CD14-positive monocyte (primary cell): ENCODE data around the gene RASSF5. TPM values are rescaled to one million over a fixed set of nuclear protein-coding genes. Genes with fewer than 3 reads are reported as not detected.

Source experiments
- DNase-seq, 3 donors: peaks; one replicate each; pipeline ENCODE4 v3.0.0-alpha.2; 2011 to 2022
- H2AFZ ChIP-seq: 2 replicates; pipeline ENCODE4 v1.6.0; 2012; ENCODE audit warnings: mild to moderate bottlenecking, low read depth, low read length, inconsistent platforms; ENCODE audit not compliant: insufficient read depth, poor library complexity, severe bottlenecking
- H3K27ac ChIP-seq, 2 donors: 1 replicate in 1 of 2; 2 replicates in 1 of 2; pipeline ENCODE4 v1.5.1; 2012 to 2013; ENCODE audit warnings: low read length in 2 of 2, control low read depth in 1 of 2, inconsistent platforms in 1 of 2, low read depth in 1 of 2, mild to moderate bottlenecking in 1 of 2
- H3K27me3 ChIP-seq, 2 donors: one replicate each; pipeline versions ENCODE4 v1.6.0 to v1.6.1; 2011 to 2013; ENCODE audit warnings: low read length in 2 of 2; ENCODE audit not compliant: control insufficient read depth in 2 of 2, insufficient read depth in 2 of 2
- H3K36me3 ChIP-seq, 2 donors: replicated peaks in 1 of 2; 1 replicate in 1 of 2; 2 replicates in 1 of 2; pipeline versions ENCODE4 v1.5.1 to v1.6.1; 2012 to 2013; ENCODE audit warnings: low read length in 2 of 2, control low read depth in 1 of 2, inconsistent platforms in 1 of 2, mild to moderate bottlenecking in 1 of 2; ENCODE audit not compliant: insufficient read depth in 2 of 2, control insufficient read depth in 1 of 2
- H3K4me1 ChIP-seq, 2 donors: 1 replicate in 1 of 2; 2 replicates in 1 of 2; pipeline versions ENCODE4 v1.5.1 to v1.6.1; 2012 to 2013; ENCODE audit warnings: low read length in 2 of 2, control low read depth in 1 of 2, inconsistent platforms in 1 of 2, mild to moderate bottlenecking in 1 of 2, moderate library complexity in 1 of 2; ENCODE audit not compliant: insufficient read depth in 2 of 2, control insufficient read depth in 1 of 2
- H3K4me2 ChIP-seq: replicated peaks from 2 replicates; pipeline ENCODE3; 2012; ENCODE audit warnings: low read length, moderate library complexity, mild to moderate bottlenecking; ENCODE audit not compliant: poor library complexity, severe bottlenecking; ENCODE audit errors: extremely low read depth
- H3K4me3 ChIP-seq, 3 experiments: fragments of 200-600 bp in 1 of 3; sonication (generic) in 1 of 3; replicated peaks in 1 of 3; 1 replicate in 2 of 3; 2 replicates in 1 of 3; pipeline ENCODE4 v1.5.1; 2011 to 2013; ENCODE audit warnings: low read length in 3 of 3, mild to moderate bottlenecking in 3 of 3, control low read depth in 2 of 3, low read depth in 2 of 3, inconsistent platforms in 1 of 3, moderate library complexity in 1 of 3
- H3K79me2 ChIP-seq: 2 replicates; pipeline ENCODE4 v1.6.0; 2012; ENCODE audit warnings: mild to moderate bottlenecking, control low read depth, inconsistent platforms, low read length, moderate library complexity; ENCODE audit not compliant: insufficient read depth
- H3K9ac ChIP-seq: 2 replicates; pipeline ENCODE4 v1.6.0; 2017; ENCODE audit warnings: low read length, mild to moderate bottlenecking; ENCODE audit not compliant: insufficient read depth, poor library complexity, severe bottlenecking
- H3K9me3 ChIP-seq, 2 donors: replicated peaks in 1 of 2; 1 replicate in 1 of 2; 2 replicates in 1 of 2; pipeline versions ENCODE4 v1.5.1 to v1.6.1; 2012 to 2013; ENCODE audit warnings: low read length in 2 of 2, control low read depth in 1 of 2; ENCODE audit not compliant: control insufficient read depth in 1 of 2, insufficient read depth in 1 of 2
- H4K20me1 ChIP-seq: 2 replicates; pipeline ENCODE4 v1.6.0; 2012; ENCODE audit warnings: mild to moderate bottlenecking, low read length, control low read depth, moderate library complexity; ENCODE audit not compliant: insufficient read depth
- H3K27ac Mint-ChIP-seq, 7 donors: one replicate each; pipeline ENCODE4 v1.8.0; 2020; ENCODE audit warnings: mild to moderate bottlenecking in 7 of 7, mixed read lengths in 7 of 7, moderate library complexity in 6 of 7, inconsistent platforms in 2 of 7
- H3K27me3 Mint-ChIP-seq, 3 donors: one replicate each; pipeline ENCODE4 v1.8.0; 2021 to 2022; ENCODE audit warnings: low read depth in 3 of 3, mild to moderate bottlenecking in 3 of 3, mixed read lengths in 3 of 3, moderate library complexity in 3 of 3, inconsistent platforms in 1 of 3
- H3K36me3 Mint-ChIP-seq, 2 donors: one replicate each; pipeline ENCODE4 v1.8.0; 2020; ENCODE audit warnings: mixed read lengths in 2 of 2, inconsistent platforms in 1 of 2, mild to moderate bottlenecking in 1 of 2
- H3K4me1 Mint-ChIP-seq: one replicate; pipeline ENCODE4 v1.8.0; 2020; ENCODE audit warnings: mild to moderate bottlenecking, mixed read lengths
- H3K4me3 Mint-ChIP-seq, 2 donors: one replicate each; pipeline ENCODE4 v1.8.0; 2020; ENCODE audit warnings: mild to moderate bottlenecking in 2 of 2, mixed read lengths in 2 of 2, moderate library complexity in 1 of 2
- H3K9me3 Mint-ChIP-seq, 7 donors: one replicate each; pipeline ENCODE4 v1.8.0; 2020 to 2022; ENCODE audit warnings: mixed read lengths in 7 of 7, mild to moderate bottlenecking in 6 of 7, moderate library complexity in 6 of 7, inconsistent platforms in 2 of 7
- WGBS: methylation state at CpG from one replicate; pipeline ENCODE4 v1.1.5; 2013; ENCODE audit warnings: missing lambda C conversion rate; ENCODE audit not compliant: insufficient coverage; 5-methylcytosine and 5-hydroxymethylcytosine counted together
- intact Hi-C, 2 donors: fragments of 100-400 bp; cut with micrococcal nuclease; formaldehyde crosslinking; loops; one replicate each; pipeline versions ENCODE4 v1.15.0 to v1.15.1; 2023
- polyA plus RNA-seq, 3 donors: library from polyadenylated mRNA; depleted of rRNA in 1 of 3; unstranded in 2 of 3; stranded (reverse) in 1 of 3; fragments of 300-500 nt in 2 of 3; fragments of >200 nt in 1 of 3; fragmentation: Illumina TruSeq in 2 of 3; gene quantifications; 1 replicate in 2 of 3; 2 replicates in 1 of 3; pipeline ENCODE4 v1.2.3, GENCODE V29; 2012 to 2021
- small RNA-seq: library from RNA; depleted of rRNA; stranded (forward); fragments of <200 nt; gene quantifications from one replicate; pipeline ENCODE3, GENCODE V24; 2012; ENCODE audit warnings: low read depth; ENCODE audit not compliant: insufficient read length
- TF ChIP-seq, protein P1 (sequence below): fragments of 200-600 bp; IDR thresholded peaks from one replicate; pipeline ENCODE4 v1.8.0; 2022; ENCODE audit warnings: antibody characterized with exemption, mild to moderate bottlenecking

Gene RASSF5
- polyA plus RNA-seq, 3 donors: 81.6 to 129 (median 127) TPM

DNA sequence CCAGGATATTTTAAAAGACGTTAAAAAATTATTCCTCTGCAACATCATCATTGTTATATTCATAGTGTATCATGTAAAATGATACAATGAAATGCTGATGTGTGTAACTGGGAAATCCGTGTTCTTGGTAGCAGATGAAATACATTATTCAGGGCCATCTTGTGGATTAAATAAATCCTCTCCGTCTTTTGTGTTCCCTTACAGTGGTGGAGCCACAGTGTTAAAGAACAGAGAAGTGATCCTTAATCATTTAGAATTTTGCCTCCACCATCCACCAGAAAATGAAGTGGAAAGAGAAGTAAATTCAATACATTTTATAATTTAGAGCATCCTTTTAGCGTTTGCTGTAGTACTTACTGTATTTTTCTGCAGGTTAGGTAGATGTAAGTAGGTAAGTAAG, 129.3 kb downstream of the RASSF5 start:
- Mint-ChIP-seq H3K27ac (no peak overlapping the region), H3K4me3 (peak overlapping the region in 1 of 2 donors; percentile 24), H3K27me3 (peaks cover 11 to 34% (median 26%) of the 10 kb centered on the region in 3 donors), H3K9me3 (no peaks in the 10 kb centered on the region), H3K36me3 (no peaks in the 10 kb centered on the region), H3K4me1 (peaks cover 17% of the 10 kb centered on the region)
- no peak overlapping the region for H3K9ac ChIP-seq
- TF ChIP-seq, protein P1, sequence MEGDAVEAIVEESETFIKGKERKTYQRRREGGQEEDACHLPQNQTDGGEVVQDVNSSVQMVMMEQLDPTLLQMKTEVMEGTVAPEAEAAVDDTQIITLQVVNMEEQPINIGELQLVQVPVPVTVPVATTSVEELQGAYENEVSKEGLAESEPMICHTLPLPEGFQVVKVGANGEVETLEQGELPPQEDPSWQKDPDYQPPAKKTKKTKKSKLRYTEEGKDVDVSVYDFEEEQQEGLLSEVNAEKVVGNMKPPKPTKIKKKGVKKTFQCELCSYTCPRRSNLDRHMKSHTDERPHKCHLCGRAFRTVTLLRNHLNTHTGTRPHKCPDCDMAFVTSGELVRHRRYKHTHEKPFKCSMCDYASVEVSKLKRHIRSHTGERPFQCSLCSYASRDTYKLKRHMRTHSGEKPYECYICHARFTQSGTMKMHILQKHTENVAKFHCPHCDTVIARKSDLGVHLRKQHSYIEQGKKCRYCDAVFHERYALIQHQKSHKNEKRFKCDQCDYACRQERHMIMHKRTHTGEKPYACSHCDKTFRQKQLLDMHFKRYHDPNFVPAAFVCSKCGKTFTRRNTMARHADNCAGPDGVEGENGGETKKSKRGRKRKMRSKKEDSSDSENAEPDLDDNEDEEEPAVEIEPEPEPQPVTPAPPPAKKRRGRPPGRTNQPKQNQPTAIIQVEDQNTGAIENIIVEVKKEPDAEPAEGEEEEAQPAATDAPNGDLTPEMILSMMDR: no peak
- WGBS: no CpG with 5 or more reads among the region's 4 CpGs
- H3K36me3 ChIP-seq: no peaks in the 10 kb centered on the region
- no peak for DNase-seq
- H3K4me1 ChIP-seq: peaks cover 16 to 22% of the 10 kb centered on the region in 2 donors
- no peak overlapping the region for H2AFZ ChIP-seq
- no peak overlapping the region for H3K27ac ChIP-seq
- H3K79me2 ChIP-seq: no peaks in the 10 kb centered on the region
- no peaks in the 10 kb centered on the region for H4K20me1 ChIP-seq
- intact Hi-C loops: loop anchor here (10.0 kb wide), 1 partner anchor 278 kb away; no protein-coding TSS in a partner anchor
- H3K27me3 ChIP-seq: peaks cover 5 to 15% of the 10 kb centered on the region in 2 donors
- H3K9me3 ChIP-seq: no peaks in the 10 kb centered on the region
- no peak overlapping the region for H3K4me2 ChIP-seq
- H3K4me3 ChIP-seq: no peak overlapping the region

DNA sequence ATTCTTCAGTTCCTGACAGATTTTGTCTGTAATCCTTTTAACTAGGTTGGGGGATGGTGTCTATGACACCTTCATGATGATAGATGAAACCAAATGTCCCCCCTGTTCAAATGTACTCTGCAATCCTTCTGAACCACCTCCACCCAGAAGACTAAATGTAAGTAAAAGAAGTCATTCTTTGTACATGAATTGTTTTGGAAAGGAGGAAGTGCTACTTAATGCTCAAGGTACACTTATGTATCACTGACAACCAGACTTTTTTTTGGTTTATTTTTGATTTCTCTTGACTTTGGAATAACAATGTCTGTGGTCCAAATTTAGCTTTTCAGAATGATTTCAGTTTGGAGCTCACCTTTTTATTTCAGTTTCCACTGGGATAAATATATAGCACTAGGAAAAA, 130.3 kb downstream of the RASSF5 start:
- H2AFZ ChIP-seq: no peak overlapping the region
- H3K9me3 ChIP-seq: no peaks in the 10 kb centered on the region
- H3K79me2 ChIP-seq: no peaks in the 10 kb centered on the region
- Mint-ChIP-seq H3K9me3 (no peaks in the 10 kb centered on the region), H3K4me1 (peaks cover 17% of the 10 kb centered on the region), H3K36me3 (no peaks in the 10 kb centered on the region), H3K4me3 (no peak overlapping the region), H3K27ac (no peak overlapping the region), H3K27me3 (peaks cover 11 to 34% (median 26%) of the 10 kb centered on the region in 3 donors)
- peaks cover 5 to 15% of the 10 kb centered on the region in 2 donors for H3K27me3 ChIP-seq
- no peak overlapping the region for H3K4me2 ChIP-seq
- H3K27ac ChIP-seq: no peak overlapping the region
- intact Hi-C loops: loop anchor here (10.0 kb wide), 1 partner anchor 277 kb away; no protein-coding TSS in a partner anchor
- H3K9ac ChIP-seq: no peak overlapping the region
- H3K4me1 ChIP-seq: peaks cover 16 to 22% of the 10 kb centered on the region in 2 donors
- no peaks in the 10 kb centered on the region for H3K36me3 ChIP-seq
- TF ChIP-seq, protein P1: no peak
- no peak for DNase-seq
- H3K4me3 ChIP-seq: no peak overlapping the region
- H4K20me1 ChIP-seq: no peaks in the 10 kb centered on the region

Small RNA genes lying within 50 kb of the gene (small RNA-seq; reads per million reads assigned to genes)
- gene MIR6769B: not detected

Other genes starting within 250 kb of the RASSF5 start
- gene IKBKE, start 37.1 kb upstream of the RASSF5 start, polyA plus RNA-seq: 10 to 100 TPM; 35.6 to 40.7 (median 37.6) TPM
- 10 to 100 TPM; 16.4 to 31.6 (median 16.8) TPM for gene EIF2D, start 104.9 kb downstream of the RASSF5 start, polyA plus RNA-seq
- under 1 TPM in 1 of 3 donors, not detected in 2; 0.13 TPM for gene DYRK3, start 128.0 kb downstream of the RASSF5 start, polyA plus RNA-seq
- 10 to 100 TPM in 1 of 3 donors, 1 to 10 TPM in 2; 1.6 to 56.9 (median 2.2) TPM for gene MAPKAPK2, start 177.4 kb downstream of the RASSF5 start, polyA plus RNA-seq